Spleen (tissue), 7 donors: ENCODE data around the gene FBLN2.

Source experiments
- POLR2A ChIP-seq, 3 donors: fragments of 450-650 bp; IDR thresholded peaks; one replicate each; pipeline ENCODE4 v1.5.1; 2017; ENCODE audit warnings: antibody characterized with exemption in 3 of 3, mild to moderate bottlenecking in 1 of 3
- TF ChIP-seq, protein P1 (sequence below), 11 experiments: fragments of 200-600 bp in 7 of 11; fragments of 450-650 bp in 4 of 11; sonication (generic) in 4 of 11; IDR thresholded peaks in 8 of 11; conservative IDR thresholded peaks in 3 of 11; 1 replicate in 7 of 11; 2 replicates in 4 of 11; pipeline versions ENCODE4 v1.4.0 to v1.8.0; 2016 to 2021; ENCODE audit warnings: antibody characterized with exemption in 11 of 11, inconsistent platforms in 4 of 11, mild to moderate bottlenecking in 1 of 11
- donor health status: DM: no; HTN: no; CAD: no; lungs with moderate emphysema.
- donor health status: DM: no; HTN: no; CAD: no.
- donor health status: DM: no; HTN: no; CAD: no.

DNA sequence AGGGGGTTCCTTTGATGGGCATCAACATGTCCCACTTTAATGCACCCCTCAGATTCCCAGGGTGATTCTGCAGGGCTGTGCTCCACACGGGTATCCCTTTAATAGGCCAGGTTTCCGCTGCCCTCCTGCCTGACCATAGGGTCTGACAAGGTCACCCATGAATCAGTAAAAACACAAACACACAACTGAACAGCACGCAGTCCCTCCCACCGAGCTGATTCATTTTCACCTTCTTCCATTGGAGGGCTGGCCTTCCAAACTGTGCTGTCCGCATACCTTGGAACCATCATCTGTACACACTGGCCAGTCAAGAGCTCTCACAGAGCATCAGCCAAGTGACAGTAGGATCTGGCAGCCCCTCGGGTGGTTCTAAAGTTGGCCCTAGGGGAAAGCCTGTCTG lies 93.7 kb downstream of the FBLN2 start:
- TF ChIP-seq, protein P1, sequence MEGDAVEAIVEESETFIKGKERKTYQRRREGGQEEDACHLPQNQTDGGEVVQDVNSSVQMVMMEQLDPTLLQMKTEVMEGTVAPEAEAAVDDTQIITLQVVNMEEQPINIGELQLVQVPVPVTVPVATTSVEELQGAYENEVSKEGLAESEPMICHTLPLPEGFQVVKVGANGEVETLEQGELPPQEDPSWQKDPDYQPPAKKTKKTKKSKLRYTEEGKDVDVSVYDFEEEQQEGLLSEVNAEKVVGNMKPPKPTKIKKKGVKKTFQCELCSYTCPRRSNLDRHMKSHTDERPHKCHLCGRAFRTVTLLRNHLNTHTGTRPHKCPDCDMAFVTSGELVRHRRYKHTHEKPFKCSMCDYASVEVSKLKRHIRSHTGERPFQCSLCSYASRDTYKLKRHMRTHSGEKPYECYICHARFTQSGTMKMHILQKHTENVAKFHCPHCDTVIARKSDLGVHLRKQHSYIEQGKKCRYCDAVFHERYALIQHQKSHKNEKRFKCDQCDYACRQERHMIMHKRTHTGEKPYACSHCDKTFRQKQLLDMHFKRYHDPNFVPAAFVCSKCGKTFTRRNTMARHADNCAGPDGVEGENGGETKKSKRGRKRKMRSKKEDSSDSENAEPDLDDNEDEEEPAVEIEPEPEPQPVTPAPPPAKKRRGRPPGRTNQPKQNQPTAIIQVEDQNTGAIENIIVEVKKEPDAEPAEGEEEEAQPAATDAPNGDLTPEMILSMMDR (IDR thresholded peaks at IDR 0.05 in 8 of 11, conservative IDR thresholded peaks at IDR 0.05 in 3 of 11), result no peak
- no peak for TF ChIP-seq POLR2A (IDR thresholded peaks at IDR 0.05)
